Activated CD8-positive, alpha-beta memory T cell treated with anti-CD3 and anti-CD28 coated beads, Interleukin-2, amount 50 U/mL, for 48 hours (primary cell): ENCODE measurements around the gene ARFGEF3.

Source experiments
- DNase-seq: peaks from one replicate; pipeline ENCODE4 v3.0.0-alpha.2; 2020

Gene ARFGEF3

GRCh38 chr6:138218449-138218848 is 56.7 kb downstream of the ARFGEF3 start, which contains the start of gene PBOV1:
Gene PBOV1, minus strand, starts transcription at chr6:138218491. Its CDS starts 96 bp downstream, at chr6:138218395.
- DNase-seq: no peak

- no peak for DNase-seq
These were observed 57.7 kb downstream of the ARFGEF3 start for GRCh38 chr6:138219398-138219797.

GRCh38 chr6:138219901-138220300 is 58.2 kb downstream of the ARFGEF3 start:
- no peak for DNase-seq

- DNase-seq: no peak
These were observed 61.3 kb downstream of the ARFGEF3 start for GRCh38 chr6:138222901-138223546.

GRCh38 chr6:138225953-138226352 is 64.2 kb downstream of the ARFGEF3 start:
- DNase-seq: no peak

GRCh38 chr6:138226700-138227315 is 65.1 kb downstream of the ARFGEF3 start:
- DNase-seq: no peak

- DNase-seq: no peak
These were observed 65.6 kb downstream of the ARFGEF3 start for GRCh38 chr6:138227316-138227781.

- no peak for DNase-seq
These were observed 67.3 kb downstream of the ARFGEF3 start for GRCh38 chr6:138229072-138229471.

GRCh38 chr6:138229663-138230179 is 68.0 kb downstream of the ARFGEF3 start:
- no peak for DNase-seq

- no peak for DNase-seq
These were observed 68.5 kb downstream of the ARFGEF3 start for GRCh38 chr6:138230221-138230620.

GRCh38 chr6:138230759-138231380 is 69.1 kb downstream of the ARFGEF3 start:
- no peak for DNase-seq

GRCh38 chr6:138231381-138231886 is 69.7 kb downstream of the ARFGEF3 start:
- no peak for DNase-seq

GRCh38 chr6:138234363-138234762 is 72.6 kb downstream of the ARFGEF3 start:
- DNase-seq: no peak

GRCh38 chr6:138235205-138235604 is 73.5 kb downstream of the ARFGEF3 start:
- no peak for DNase-seq

- no peak for DNase-seq
These were observed 74.0 kb downstream of the ARFGEF3 start for GRCh38 chr6:138235693-138236092.

GRCh38 chr6:138237463-138237862 is 75.7 kb downstream of the ARFGEF3 start:
- DNase-seq: no peak

GRCh38 chr6:138238368-138238767 is 76.6 kb downstream of the ARFGEF3 start:
- DNase-seq: no peak

- DNase-seq: no peak
These were observed 78.0 kb downstream of the ARFGEF3 start for GRCh38 chr6:138239774-138240173.

- DNase-seq: no peak
These were observed 78.9 kb downstream of the ARFGEF3 start for GRCh38 chr6:138240476-138241245.

- DNase-seq: no peak
These were observed 79.6 kb downstream of the ARFGEF3 start for GRCh38 chr6:138241381-138241780.

- no peak for DNase-seq
These were observed 80.2 kb downstream of the ARFGEF3 start for GRCh38 chr6:138241934-138242333.

- DNase-seq: no peak
These were observed 81.4 kb downstream of the ARFGEF3 start for GRCh38 chr6:138242987-138243592.
